GM19395 (cell line): Measurements from ENCODE around the gene AKAP6.
A peak's percentile ranks its signal among the peaks of the same experiment; 100 is the strongest.

Experiments used
- ATAC-seq: cut with Tn5 transposase; IDR thresholded peaks from one replicate; pipeline ENCODE4 v1.9.1; 2021; ENCODE audit warnings: mild to moderate bottlenecking, moderate library complexity; ENCODE audit not compliant: unreplicated experiment

Gene AKAP6

GRCh38 chr14:32330351-32331111 is 1.4 kb downstream of the AKAP6 start:
- no peak for ATAC-seq

GRCh38 chr14:32331206-32331605 is 2.1 kb downstream of the AKAP6 start:
- no peak for ATAC-seq

GRCh38 chr14:32332415-32333316 is 3.6 kb downstream of the AKAP6 start:
- no peak for ATAC-seq

GRCh38 chr14:32336702-32337101 is 7.6 kb downstream of the AKAP6 start:
- ATAC-seq = no peak

GRCh38 chr14:32337759-32338158 is 8.7 kb downstream of the AKAP6 start:
- no peak for ATAC-seq

GRCh38 chr14:32339188-32339587 is 10.1 kb downstream of the AKAP6 start:
- ATAC-seq = no peak

GRCh38 chr14:32341947-32342846 is 13.1 kb downstream of the AKAP6 start:
- ATAC-seq = no peak

GRCh38 chr14:32342847-32343194 is 13.7 kb downstream of the AKAP6 start:
- no peak for ATAC-seq

- ATAC-seq = no peak
These were observed 14.9 kb downstream of the AKAP6 start for GRCh38 chr14:32343926-32344430.

GRCh38 chr14:32345311-32345791 is 16.3 kb downstream of the AKAP6 start:
- no peak for ATAC-seq

- ATAC-seq = no peak
These were observed 20.2 kb downstream of the AKAP6 start for GRCh38 chr14:32349322-32349721.

- ATAC-seq = peak; percentile 100
These were observed 20.9 kb downstream of the AKAP6 start for GRCh38 chr14:32350020-32350419.

GRCh38 chr14:32352631-32353030 is 23.5 kb downstream of the AKAP6 start:
- no peak for ATAC-seq

- no peak for ATAC-seq
These were observed 25.6 kb downstream of the AKAP6 start for GRCh38 chr14:32354716-32355115.

- ATAC-seq = no peak
These were observed 29.7 kb downstream of the AKAP6 start for GRCh38 chr14:32358781-32359180.

- no peak for ATAC-seq
These were observed 32.6 kb downstream of the AKAP6 start for GRCh38 chr14:32361674-32362073.

- ATAC-seq = no peak
These were observed 34.7 kb downstream of the AKAP6 start for GRCh38 chr14:32363761-32364160.

- ATAC-seq = no peak
These were observed 35.8 kb downstream of the AKAP6 start for GRCh38 chr14:32364941-32365340.

GRCh38 chr14:32366256-32366879 is 37.3 kb downstream of the AKAP6 start:
- ATAC-seq = no peak

GRCh38 chr14:32366986-32367385 is 37.9 kb downstream of the AKAP6 start:
- no peak for ATAC-seq
